ENCODE data around the gene HAL.

HAL gene

DNA sequence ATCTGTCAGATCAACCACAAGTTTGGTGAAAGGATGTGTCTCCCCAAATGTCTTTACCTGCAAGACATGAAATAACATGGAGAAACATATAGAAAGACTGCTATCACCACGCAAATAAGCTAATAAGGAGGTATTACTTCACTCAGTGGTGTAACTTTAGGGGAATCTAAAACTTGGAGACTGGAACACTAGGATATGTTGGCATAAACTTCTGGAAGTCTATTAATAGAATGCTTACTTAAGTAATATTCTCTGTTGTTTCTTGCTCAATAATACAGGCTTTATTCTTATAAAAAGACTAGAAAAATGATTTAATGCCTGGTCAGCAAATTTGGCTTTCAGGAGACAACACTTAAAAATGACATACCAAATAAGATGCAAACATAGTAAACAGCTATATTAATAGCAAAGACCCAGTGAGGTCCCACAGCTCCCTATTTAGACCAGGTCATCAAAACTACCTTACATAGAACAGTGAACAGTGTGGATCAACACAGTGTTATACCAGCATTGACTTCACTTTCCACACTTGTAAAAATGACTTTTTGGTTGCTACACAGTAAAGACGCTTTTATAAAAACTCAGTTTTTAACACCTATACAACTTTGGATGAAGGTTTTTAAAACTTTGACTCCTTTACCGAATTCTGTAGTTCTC, 18.9 kb upstream of the HAL start:
- no peak for DNase-seq

DNA sequence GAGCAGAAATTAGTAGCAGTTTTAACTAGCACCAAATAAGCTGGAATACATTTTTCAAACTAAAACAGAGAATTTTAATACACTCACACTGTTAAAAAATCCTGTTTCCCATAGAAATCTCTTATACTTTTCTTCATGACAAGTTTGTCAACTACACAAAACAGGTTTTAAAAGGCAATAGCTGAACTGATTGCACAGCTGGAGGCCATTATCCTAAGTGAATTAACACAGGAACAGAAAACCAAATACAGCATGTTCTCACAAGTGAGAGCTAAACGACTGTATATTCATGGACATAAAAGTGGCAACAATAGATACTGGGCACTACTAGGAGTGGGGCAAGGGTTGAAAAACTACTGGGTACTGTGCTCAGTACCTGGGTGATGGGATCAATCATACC, 11.6 kb upstream of the HAL start:
- DNase-seq = no peak

DNA sequence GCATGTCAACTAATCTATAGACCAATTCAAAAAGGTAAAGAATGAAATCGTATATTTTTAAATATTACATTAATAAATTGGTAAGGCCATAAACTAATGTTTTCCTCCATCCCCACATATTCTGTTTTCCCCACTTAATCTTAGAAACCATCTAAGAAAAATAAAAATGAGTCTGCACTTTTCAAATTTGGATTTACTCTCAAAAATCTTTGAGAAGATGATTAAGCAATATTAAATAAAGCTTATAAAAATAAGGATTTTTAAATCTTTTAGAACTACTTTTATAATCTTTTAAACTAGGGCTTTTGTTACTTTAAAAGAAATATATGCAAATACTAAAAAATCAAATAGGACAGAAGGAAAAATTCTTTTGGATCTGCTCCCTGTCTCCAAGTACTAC, 10.6 kb upstream of the HAL start:
- no peak for DNase-seq

DNA sequence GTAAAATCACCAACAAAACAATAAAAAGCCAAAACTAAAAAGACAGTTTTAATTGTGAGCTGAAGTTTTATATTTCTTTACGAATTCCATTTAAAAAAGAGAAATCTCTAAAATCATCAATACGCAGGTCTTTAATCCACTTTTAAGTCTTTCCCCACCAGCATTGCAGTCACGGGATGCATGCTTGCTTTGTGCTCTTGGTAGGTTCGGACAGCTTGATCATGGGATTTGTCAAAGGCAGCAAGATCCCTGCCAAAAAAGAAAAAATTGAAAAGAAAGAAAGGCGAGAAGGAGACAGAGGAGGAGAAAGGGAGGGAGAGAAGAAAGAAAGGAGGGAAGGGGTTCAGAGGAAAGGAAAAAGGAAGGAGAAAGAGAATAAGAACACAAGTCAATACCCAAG, 4.7 kb upstream of the HAL start:
- DNase-seq = no peak

DNA sequence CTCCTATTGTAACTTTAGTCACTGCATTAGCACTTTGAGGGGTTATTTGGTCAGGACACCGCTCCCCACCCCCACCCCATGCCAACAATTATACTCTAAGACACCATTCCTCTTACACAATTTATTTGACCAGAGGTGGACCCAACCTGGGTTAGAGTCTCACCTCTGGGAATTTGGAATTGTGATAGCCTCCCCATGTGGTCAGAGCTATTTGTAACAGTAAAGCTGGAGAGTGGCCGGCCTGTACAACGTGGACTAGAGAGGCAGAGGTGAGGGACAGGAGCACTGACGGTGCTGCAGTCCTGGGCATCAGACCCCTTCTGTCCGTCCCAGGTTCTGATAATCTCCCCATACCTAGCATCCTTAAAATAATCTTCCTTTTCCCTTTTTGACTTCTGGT, 3.3 kb upstream of the HAL start:
- DNase-seq = no peak

DNA sequence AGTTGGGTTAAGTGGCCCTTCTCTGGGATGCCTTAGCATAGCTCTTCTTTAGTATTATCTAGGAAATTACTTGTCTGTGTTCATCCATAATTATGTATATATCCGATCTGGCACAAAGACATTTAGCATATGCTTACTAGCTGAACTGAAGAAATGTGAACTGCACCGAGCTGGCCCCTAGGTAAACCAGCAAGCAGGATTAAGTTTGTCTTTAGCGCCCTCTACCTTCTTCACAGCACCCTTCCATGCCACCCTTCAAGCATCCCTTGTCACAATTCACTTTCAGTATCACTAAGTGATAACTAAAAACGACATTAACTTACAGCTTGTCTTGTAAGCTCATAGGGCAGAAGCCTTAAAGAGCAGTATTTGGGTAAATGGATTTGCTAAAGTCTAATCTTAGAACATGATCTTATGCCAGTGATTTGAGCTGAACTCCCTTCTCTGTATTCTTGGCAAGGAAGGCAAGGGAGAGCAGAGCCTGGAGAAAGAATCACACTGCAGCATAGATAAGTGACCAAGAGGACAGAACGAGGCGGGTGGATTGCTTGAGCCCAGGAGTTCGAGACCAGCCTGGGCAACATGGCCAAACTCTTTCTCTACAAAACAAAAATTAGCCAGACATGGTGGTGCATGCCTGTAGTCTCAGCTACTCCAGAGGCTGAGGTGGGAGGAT, 2.6 kb upstream of the HAL start:
- peak; percentile 86 for DNase-seq

DNA sequence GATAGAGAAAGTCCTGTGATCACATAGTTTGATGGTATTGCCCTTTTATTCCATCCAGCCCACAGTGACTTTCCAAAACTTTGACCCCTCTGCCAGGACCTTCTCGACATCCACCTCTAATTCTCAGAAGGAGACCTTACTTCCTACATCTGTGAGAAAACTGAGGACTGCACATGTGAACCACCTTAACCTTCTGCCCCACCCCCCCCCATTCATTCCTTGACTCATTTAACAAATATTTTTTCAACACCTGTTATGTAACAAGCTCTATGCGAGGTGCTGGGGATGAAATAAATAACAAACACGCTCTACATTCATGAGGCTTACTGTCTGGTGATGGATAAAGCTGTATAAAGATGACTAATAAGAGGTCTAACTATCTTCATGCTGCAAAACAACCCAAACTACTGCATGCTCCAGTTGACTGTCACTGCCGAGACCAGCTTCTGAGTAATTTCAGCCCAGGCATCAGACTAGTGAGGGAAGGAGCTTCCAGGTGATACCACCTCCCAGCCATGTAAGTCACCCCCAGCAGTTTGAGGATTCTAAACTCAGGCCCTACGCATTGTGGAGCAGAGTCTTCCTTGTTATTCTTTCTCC, 1.9 kb upstream of the HAL start:
- no peak for DNase-seq

DNA sequence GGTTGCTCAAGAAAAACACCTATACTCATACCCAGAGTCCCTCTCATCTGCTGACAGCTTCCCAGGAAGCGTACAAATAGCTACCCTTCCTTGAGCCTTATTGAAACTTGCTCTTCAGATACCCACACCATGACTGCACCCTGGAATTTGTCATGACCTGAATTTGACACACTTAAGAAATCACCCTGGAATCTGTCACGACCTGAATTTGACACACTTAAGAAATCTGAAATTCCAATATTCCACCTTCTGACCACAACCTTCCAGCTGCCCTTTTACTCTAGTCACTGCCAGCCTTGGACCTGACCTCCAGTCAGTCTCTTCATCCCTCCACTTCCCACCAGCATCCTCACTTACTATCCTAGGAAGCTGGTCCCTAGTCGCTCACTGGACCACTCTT, 1.1 kb upstream of the HAL start:
- DNase-seq = no peak

DNA sequence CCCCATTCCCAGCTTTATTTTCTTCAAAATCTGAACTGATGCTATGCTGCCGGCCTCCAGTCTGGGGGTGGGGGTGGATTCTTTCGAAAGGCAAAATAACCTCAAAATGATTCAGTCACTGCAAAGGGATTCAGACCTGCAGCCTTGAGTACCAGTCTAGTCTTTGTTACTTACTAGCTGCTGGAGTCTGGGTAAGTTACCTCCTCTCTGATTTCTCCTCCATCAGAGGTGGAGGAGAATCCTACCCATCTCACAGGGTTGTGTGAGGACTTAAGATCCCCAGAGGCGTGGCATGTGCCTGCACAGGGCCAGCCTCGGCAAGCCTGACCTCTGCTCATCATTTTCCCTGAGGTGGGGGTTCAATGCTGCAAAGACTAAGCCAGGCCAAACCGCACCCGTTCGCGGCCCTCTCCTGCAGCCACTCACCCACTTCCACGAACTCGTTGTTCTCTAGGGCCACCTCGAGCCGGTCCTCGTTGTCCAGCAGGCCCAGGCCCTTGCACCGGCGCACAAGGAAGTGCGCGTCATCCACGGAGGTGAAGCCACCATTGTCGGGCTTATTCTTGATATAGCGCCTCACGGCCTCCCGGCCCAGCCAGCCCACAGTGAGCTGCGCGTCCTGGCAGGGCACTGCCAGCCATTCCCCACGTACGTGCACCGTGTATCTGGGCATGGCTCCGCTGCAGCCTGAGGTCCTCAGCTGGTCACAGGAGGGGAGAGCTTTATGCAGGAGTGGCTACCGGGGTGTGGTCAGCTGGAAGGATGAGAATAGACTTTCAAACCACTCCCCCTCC, 709 bp downstream of the HAL start:
- DNase-seq = no peak

DNA sequence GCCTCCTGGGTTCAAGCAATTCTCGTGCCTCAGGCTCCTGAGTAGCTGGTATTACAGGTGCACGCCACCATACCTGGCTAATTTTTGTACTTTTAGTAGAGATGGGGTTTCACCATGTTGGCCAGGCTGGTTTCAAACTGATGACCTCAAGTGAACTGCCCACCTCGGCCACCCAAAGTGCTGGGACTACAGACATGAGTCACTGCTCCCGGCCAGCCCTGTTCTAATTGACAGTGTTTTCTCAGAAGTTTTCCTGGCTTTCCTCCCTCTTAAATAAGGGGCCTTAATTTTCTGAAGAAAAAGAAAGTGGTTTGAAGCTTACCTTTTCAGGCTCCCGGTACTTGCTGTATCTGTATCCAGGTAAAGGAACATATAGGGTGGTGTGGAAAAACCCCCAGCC, 1.7 kb downstream of the HAL start:
- DNase-seq = no peak

DNA sequence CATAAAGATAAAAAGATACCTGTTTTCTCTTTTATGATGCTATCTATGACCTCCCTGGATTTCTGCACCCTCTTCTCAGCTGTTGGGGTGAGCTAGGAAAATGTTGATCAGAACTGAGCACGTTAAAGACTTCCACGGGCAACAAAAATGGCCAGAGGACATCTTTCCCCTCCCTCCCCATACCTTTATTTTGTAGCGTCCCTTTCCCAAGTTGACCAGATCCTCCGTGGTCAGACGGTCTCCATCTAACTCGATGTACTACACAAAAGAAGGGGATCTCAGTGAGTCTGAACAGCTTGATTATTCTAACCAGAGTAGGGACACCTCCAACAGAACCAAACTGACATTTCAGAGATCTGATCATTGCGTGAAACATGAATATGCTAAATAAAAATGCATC, 2.2 kb downstream of the HAL start:
- no peak for DNase-seq

DNA sequence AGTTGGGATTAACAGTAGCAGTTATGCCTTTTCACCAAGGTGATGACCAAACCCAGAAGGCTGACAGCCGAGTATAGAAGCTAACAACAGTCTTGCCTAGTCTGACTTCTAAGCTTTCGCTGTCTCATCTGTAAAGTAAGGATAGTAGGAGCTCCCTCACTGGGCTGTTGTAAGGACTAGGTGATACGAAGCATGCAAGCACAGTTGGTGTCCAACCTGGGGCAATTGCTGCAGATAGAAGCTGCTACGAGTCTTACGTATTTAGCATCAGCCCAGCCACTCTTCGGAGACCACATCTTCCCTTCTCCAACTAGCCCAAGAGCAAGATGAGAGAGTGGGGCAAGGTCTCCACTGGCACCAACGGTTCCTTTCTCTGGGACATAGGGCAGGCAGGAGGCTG, 6.0 kb downstream of the HAL start:
- no peak for DNase-seq

DNA sequence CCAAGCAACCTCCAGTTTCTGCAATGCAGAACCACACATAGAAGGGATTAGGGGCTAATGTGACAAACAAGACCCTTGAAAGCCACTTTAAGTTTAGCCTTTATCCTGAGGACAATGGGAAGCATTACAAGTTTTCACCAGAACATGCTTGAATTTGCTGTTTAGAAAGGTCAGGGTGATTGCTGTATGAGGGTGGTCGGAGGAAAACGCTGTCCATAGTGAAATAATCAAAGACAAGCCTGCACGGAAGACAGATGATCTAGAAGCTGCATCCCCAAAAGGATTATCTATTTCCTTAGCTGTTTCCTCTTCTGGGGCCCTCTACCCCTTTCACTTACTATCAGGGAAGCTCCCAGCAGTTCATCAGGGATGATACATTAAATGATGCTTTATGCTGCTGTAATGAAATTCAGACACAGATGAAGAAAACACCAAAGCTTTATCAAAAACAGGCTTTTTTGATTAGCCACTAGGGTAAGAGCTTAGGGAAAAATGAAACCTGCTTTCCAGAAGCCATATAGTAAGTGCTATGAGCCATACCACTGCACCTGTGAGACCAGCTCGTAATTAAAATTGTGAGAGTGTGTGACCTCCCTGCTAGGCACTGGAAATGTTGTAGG, 6.5 kb downstream of the HAL start:
- no peak for DNase-seq

DNA sequence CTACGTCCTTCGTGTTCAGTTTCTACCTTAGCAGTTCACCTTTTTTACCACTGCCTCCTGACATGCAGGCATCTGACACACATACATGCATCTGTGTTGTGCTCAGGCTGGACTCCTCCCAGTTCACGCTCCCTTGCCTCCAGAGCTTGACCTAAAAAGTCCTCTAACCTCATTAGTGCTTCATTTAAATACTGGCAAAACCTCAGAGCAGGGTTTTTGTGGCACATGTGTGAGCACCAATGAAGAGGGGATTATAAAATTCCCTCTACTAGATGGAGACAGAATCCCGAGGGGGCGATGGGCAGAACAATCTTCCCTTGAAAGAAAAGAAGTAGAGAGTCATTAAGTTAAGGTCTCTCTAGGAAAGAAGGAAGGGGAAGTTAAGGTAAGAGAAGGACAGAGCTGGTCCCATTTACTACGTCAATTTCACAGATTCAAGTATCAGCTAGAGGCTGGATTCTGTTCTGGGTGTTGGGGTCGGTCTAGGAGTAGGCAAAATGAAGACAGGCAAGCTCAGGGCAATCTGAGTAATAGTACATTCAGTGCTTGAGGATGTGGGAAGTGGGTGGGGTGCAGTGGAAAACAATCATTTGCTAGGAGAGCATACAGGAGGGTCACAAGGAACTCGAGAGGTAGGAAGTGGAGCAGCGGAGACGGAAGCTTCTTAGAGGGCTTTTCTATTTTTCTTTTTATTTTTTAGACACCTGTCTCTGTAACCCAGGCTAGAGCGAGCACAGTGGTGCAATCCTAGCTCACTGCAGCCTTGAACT, 7.5 kb downstream of the HAL start:
- DNase-seq = no peak

DNA sequence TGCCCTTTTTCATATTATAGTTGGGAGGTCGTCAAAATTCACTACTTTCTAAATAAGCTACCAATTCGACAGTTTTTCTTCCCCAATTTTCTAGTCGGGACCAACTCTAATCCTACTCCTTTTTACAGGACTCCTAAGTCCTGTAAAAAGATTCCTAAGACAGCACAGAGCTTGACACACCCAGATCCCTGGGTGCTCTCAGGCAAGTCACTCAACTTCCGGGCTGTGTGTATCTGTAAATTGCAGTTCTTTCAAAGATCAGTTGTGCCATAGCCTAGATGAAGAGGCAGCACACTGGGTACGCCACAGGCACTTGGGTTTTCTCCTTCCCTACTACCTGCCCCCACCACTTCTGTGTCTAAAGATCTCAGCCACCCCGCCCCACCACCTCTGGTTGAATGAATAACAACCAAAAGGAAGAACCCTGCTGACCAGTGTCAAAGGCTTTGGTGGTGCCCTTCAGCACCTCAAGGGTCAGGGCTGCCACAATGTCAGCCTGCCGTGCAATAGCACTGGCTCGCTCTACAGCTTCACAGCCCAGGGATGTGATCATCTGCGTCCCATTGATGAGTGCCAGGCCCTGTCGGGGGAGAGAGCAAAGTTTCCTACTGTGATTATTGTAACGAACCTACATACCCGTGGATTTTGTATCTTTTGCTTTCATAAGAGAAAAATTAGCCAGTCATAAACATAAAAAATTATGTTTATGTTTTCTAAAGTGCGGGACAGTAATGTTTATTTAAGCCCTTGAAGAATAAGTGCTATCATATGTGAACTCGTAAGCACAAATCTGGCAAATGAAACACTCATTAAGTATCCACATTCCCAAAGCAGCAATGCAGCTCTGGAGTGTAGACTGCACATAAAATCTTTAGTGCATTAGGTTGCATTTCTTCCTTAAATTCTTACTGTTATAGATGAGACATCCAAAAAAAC, 9.2 kb downstream of the HAL start:
- DNase-seq = no peak

DNA sequence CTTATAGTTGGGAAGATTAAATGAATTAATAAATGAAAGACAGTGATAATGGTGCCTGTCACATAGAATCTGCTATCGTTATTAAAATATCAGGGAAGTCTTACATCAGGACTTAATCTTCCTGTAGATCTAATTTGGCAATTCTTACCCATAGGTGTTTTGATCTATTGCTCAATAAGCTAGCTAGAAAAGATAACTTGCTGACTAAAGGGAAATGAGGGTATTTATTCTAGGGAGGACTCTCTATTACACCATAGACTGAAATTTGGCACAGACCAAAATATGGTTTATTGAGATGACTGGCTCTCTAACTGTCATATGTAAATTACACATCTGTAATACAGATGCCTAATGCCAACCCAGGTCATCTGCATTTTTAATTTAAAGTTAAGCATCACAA, 11.5 kb downstream of the HAL start:
- no peak for DNase-seq

DNA sequence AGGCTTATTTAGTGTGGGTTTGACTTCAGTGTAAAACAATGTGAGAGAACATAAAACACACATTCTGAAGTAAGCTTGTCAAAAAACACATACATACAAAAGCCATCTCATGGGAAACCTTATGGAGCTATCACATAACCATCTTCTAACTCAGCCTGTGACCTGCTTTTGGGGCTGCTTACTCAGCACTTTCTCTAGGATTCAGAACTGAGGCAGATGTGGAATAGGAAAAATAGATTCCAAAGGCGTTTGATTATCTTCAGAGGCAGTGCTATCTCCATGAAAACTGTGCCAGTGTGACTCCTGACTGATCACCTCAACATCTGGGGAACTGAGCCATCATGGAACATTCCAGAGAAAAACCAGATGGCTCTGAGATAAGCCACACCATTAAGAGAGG, 13.5 kb downstream of the HAL start:
- DNase-seq = no peak

DNA sequence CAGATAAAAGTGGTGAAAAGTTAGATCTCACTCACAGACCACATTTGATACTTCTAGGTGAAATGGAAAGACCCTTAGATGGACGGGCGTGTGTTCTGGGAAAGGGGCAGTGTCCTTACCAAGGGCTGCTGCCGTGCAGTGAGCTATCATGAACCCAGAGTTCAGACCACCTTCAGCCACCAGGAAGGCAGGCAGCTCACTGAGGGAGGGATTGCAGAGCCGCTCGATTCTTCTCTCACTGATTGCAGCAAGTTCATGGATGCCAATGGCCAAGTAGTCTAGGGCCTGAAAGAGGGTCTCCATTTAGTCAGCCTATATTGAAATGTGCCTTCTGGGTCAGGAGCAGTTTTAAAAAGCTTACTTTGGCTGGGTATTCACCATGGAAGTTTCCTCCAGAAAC, 15.7 kb downstream of the HAL start:
- no peak for DNase-seq

DNA sequence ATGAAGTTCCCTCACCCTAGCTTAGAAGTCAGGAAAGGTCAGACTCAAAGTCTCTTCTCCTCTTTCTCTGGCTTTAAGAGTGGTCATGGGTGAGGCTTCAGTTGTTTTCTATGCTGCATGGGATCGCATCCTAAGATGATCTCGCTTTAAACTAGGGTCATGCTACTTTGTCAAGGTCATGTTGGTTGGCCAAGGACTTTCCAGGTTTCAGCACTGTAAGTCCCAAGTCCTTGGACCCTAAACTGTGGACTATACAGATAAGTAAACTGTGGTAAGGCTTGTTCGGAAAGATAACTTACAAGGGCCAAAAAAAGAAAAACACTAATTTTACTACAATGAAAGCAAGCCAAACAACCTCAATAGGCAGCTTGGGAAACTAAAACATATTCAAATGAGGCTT, 17.4 kb downstream of the HAL start:
- DNase-seq = peak; percentile 30

DNA sequence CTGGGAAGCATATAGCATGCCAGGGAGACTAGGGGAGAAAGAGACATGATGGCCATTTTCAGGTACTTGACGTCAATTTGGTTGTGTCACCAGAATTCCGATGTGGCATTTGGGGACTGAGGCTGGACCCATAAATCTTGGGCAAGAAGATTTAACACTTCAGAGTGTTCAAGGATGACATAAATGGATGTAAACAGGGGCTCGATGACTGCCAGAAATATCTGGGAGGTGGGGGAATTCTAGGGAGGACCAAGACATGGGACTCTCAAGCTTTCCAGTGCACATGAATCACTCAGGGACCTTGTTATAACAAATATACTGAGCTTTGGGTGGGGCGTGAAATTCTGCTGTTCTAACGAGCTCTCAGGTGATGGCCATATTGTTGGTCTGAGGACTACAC, 17.8 kb downstream of the HAL start:
- DNase-seq = no peak

DNA sequence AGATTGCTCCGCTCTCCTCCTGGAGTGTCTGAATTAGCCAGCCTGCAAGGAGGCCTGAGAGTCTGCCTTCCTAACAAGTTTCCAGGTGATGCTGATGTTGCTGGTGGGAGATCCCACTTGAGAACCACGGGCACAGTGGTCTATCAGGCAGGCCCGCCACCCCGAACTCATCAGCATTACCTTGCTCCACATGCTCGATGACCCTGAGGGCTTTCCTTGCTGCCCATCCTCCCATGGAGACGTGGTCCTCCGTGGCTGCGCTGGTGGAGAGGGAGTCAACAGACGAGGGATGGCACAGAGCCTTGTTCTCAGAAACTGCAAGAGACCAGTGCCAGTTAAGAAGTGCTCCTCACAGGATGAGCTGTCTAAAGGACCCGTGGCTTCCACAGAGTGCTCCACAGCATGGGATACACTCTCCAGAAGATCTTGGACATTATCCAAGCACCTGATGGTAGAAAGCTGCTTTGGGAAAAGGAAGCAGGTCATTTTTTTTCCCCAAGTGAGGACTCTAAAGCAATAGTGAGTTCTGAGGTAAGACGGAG, 18.3 kb downstream of the HAL start:
- no peak for DNase-seq
